COLO668 (cell line): Measurements from ENCODE around the gene HIF1A.
A peak's percentile ranks its signal among the peaks of the same experiment; 100 is the strongest.
"Not testable (repeated sequence)": the region's sequence is repeated elsewhere in the genome, so short reads cannot be mapped to it uniquely, and the experiment has no call there.

Experiments
- DNase-seq: peaks from one replicate; lab custom pipeline; 2025; ENCODE audit not compliant: unreplicated experiment; lab: John Stamatoyannopoulos, UW

The HIF1A gene

GRCh38 chr14:61746346-61746745 is 51.0 kb downstream of the HIF1A start:
- not testable (repeated sequence) for DNase-seq

- DNase-seq, result no peak
Observed at GRCh38 chr14:61746881-61747280, 51.6 kb downstream of the HIF1A start.

- DNase-seq, result no peak
Observed at GRCh38 chr14:61747342-61747741, 52.0 kb downstream of the HIF1A start.

- no peak for DNase-seq
Observed at GRCh38 chr14:61749264-61749663, 54.0 kb downstream of the HIF1A start.

DNA sequence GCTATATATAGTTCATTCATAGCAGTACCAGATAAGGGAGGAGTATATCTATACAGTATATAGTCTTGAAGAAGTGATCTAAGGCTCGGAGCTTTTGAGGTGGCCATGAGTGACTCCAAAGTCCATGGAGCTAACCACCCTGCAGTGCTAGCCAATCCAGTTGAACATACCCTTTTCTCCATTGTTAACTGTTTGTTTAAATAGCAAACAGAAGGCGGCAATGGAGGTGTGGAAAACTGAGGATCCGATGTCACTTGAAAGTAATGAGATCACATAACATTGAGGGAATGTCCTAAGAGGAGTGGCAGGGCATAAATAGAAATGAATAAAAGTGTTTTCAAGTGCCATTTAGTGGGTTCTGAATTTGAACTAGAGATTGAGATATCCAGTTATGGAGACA is 54.6 kb downstream of the HIF1A start:
- DNase-seq, result peak; percentile 75

- DNase-seq, result peak; percentile 95
Observed at GRCh38 chr14:61750708-61751474, 55.6 kb downstream of the HIF1A start.

DNA sequence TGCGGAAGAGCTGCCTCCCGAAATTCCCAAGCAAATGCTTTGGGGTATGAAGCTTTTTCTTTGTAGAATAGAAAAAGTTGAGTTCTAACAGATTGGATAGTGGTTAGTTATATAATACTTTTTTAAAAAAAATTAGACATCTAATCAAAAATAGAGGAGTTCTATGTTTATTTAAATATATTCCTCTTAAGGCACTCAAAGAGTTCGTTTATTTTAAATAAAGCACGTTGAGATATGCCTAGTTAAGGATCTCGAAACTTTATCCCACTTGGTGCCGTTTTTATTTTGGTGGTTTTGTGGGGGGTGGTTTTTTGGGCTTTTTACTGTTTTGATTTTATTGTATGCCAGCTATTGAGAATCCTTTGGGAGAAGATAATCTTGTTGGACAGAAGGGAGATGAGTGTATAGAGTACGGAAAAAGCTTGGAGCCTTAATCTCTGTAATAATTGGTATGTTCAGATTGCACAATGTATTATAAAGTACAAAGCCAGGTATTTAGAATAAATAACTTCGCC is 56.2 kb downstream of the HIF1A start:
- no peak for DNase-seq

DNA sequence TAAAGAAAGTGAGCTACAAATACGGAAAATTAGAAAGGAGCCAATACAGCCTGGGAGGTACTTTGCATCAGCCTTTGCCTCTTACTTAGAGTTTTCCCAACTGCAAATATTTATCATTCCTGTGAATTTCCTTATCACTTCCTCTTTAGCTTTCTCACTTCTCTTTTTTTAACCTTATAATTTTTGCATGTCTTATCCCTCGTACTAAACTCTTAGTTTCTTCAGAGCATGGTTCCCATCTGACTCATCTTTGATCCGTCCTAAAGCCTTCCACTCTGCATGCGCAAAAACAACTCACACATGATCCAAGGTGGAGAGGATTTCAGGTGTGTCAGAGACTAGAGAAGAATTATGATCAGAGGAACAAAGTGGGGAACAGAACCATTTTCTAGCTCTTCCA is 57.3 kb downstream of the HIF1A start:
- DNase-seq, result no peak

DNA sequence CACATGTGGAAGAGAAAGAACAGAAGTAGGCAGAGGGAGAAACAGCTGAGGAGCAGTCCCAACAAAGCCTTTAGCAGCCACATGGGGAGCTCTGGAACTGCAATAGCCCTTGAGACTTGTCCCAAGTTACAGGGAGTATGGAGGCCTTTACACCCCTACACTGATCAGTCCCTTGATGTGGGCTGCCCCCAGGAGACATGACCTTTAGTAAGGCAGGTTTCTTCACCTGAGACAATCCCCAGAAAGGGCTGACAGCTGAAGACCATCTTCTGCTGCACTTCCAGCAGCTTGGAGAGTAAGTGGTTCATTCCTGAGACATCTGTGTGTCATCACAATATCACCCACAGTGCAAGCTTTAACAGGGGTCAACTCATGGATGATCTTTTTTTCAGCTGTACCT is 58.3 kb downstream of the HIF1A start:
- no peak for DNase-seq

DNA sequence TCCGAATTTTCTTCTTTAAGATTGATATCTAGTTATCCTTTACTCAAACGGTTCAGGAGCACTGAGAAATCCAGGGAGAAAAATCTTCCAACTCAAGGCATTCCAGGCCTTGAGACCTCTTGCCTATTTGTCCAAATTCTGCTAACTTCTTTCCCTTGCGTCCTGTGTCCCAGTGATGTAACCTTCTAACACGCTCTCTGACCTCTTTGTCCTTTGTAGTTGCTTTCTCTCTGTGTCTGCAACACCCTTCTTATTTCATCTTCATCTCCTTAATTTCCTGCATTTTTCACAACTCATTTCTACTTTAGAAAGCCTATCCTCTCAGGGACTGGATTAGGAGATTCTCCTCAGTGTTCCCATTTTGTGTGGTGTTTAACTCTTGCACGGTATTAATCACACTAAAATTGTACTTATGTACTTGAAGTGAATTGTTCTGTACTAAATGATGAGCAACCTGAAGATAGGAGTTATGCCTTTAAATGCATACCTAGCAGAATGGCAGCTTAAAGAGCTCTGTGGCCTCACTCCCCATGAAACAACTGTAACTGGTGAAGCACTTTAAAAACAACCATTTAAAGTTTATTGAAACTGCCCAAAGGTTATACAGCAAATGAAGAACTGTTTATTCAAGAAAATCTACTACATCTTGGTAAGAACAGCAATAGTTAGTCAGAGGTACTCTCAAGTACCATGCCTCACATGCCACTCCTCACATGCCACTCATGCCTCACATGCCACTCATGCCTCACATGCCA is 59.5 kb downstream of the HIF1A start:
- no peak for DNase-seq

DNA sequence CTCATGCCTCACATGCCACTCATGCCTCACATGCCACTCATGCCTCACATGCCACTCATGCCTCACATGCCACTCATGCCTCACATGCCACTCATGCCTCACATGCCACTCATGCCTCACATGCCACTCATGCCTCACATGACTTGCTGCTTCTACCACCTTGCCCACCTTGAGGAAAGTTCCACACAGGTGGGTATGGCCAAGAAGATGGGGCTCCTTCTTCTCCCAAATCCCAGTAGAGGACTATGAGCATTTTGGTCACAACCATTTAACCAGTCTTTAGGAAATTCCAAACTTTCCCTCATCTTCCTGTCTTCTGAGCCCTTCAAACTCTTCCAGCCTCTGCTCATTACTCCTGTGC is 60.0 kb downstream of the HIF1A start:
- DNase-seq, result not testable (repeated sequence)

DNA sequence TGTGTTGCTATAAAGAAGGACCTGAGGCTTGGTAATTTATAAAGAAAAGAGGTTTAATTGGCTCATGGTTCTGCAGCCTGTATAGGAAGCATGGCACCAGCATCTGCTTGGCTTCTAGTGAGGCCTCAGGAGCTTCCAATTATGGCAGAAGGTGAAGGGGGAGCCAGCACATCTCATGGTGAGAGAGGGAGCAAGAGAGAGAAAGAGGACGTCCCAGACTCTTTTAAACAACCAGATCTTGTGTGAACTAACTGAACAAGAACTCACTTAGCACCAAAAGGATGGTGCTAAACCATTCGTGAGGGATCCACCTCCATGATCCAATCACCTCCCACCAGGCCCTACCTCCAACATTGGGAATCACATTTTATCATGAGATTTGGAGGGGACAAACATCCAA is 60.8 kb downstream of the HIF1A start:
- DNase-seq, result no peak

DNA sequence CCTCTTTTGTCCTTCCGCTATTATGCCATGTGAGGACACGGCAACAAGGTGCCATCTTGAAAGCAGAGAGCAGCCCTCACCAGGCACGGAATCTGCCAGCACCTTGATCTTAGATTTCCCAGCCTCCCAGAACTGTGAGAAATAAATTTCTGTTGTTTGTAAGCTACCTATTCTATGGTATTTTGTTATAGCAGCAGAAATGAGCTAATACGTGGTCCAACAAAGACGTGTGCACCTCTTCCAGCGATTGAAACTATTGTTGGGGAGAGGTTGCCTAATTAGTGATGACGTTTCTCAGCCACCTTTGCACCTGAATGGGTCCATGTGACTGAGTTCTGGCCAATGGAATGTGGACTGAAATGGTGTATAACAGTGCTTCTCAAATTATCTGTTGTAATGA is 64.6 kb downstream of the HIF1A start:
- DNase-seq, result no peak

DNA sequence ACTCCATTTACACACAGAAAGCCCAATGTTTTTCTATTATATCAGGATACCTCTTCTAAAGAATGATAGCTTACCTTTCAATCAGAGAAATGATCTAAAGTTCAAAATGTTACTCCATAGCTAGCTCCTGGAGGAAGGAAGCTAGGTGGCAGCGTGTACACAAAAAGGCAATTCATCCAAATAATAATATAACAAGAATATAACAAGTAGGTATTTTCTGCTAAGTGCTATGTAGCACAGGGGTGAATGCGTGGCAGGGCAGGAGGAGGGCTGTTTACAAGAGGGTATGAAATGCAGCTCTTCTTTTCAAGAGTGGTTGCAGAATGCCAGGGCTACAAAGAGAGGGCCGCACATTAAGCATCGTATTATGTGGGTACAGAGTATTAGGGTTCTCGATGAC is 66.2 kb downstream of the HIF1A start:
- DNase-seq, result no peak

DNA sequence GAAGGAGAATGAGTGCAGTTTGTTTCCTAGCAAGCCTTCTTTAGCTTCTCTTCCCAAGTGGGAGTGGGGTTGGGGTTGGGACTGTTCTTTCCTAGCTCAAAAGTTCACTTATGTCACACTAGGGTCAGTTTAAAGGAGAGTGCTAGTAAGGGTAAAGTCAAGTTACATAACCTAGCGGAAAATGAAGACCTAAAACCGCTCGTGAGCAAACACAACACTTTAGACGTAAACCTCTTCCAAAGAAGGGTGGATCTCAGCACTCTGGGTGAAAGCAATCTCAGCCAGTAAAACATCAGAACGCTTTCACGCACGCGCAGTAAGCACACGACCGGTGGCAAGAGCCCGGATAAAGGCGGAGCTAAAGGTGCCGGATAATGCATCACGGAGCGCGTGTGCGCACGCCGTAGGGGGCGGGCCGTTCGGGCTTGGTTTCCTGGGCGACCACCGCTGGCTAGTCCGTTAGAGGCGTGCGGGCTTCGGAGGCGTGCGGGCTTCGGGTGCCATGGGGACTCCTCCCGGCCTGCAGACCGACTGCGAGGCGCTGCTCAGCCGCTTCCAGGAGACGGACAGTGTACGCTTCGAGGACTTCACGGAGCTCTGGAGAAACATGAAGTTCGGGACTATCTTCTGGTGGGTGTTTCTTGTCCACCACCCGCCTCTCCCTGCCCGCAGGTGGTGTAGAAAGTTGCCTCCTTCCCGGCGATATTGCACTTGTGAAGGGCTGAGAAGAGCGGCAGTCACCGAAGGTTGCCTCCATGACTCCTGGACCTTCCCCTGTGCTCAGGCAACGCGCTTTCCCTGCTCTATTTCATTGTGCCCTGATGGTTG is 66.9 kb downstream of the HIF1A start, which contains the start of gene SNAPC1:
Gene SNAPC1, plus strand, starts transcription at position 462 of the 828 bp plus-strand sequence. Its CDS starts 41 bp downstream, at position 503.
- DNase-seq, result peak; percentile 99

- DNase-seq, result no peak
Observed at GRCh38 chr14:61764342-61765122, 69.2 kb downstream of the HIF1A start.

DNA sequence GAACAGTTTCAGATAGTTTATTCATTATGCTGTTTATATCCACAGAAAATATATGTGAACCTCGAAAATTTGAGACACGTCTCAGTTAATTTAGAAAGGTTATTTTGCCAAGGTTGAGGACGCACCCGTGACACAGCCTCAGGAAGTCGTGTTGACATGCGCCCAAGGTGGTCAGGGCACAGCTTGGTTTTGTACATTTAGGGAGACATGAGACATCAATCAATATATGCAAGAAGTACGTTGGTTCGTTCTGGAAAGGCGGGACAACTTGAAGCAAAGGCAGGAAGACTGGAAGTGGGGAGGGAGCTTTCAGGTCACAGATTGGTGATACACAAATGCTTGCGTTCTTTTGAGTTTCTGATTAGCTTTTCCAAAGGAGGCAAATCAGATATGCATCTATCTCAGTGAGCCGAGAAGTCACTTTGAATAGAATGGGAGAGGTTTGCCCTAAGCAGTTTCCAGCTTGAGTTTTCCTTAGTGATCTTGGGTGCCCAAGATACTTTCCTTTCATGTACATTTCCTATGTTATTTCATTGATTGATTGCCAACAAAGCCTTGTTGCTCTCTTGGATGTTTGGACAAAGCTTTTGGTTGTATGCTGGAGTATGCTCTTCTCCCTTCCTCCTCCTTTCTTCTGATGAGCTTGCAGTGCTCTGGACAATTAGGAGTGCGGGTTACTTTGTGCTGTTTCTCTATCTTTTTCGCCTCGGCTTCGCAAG is 70.1 kb downstream of the HIF1A start:
- DNase-seq, result no peak

- no peak for DNase-seq
Observed at GRCh38 chr14:61766151-61766550, 70.8 kb downstream of the HIF1A start.

GRCh38 chr14:61768240-61768639 is 72.9 kb downstream of the HIF1A start:
- DNase-seq, result no peak

DNA sequence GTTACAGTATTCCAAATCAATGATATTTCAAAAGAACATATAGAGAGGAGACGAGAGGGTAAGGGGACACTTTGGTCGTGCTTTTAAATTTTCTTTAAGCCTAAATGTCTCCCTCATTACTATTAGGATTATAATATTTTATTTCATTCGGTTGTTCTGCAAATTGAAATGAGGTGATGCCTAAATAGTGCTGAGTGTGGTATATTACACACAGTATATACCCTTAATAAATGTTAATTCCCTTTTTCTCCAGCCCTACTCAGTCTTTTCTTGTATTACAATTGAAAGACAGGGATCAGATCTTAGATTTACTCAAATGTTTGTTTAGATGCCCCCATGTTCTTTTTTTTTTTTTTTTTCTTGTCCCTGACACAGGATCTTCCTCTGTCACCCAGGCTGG is 74.6 kb downstream of the HIF1A start:
- DNase-seq, result no peak
